BLaER1 (cell line): ENCODE measurements around the gene ASCC2.
"Not testable (repeated sequence)": the region's sequence is repeated elsewhere in the genome, so short reads cannot be mapped to it uniquely, and the experiment has no call there.

Source experiments
- H3K27ac ChIP-seq: shearing (Covaris generic); formaldehyde crosslinking; 2 replicates; pipeline ENCODE4 v1.8.1; 2022
- H3K27me3 ChIP-seq: shearing (Covaris generic); formaldehyde crosslinking; 2 replicates; pipeline ENCODE4 v1.8.1; 2022
- H3K36me3 ChIP-seq: shearing (Covaris generic); formaldehyde crosslinking; 2 replicates; pipeline ENCODE4 v1.8.1; 2022
- H3K4me1 ChIP-seq: shearing (Covaris generic); formaldehyde crosslinking; 2 replicates; pipeline ENCODE4 v1.8.1; 2022
- H3K4me2 ChIP-seq: shearing (Covaris generic); formaldehyde crosslinking; 2 replicates; pipeline ENCODE4 v1.8.1; 2022
- H3K4me3 ChIP-seq: shearing (Covaris generic); formaldehyde crosslinking; 2 replicates; pipeline ENCODE4 v1.8.1; 2022
- H3K9ac ChIP-seq: shearing (Covaris generic); formaldehyde crosslinking; 2 replicates; pipeline ENCODE4 v1.8.1; 2022
- H3K9me3 ChIP-seq: shearing (Covaris generic); formaldehyde crosslinking; 2 replicates; pipeline ENCODE4 v1.8.1; 2022
- H4K20me1 ChIP-seq: shearing (Covaris generic); formaldehyde crosslinking; 2 replicates; pipeline ENCODE4 v1.8.1; 2022
- Cebpa-rat ChIP-seq: shearing (Covaris generic); IDR thresholded peaks from 2 replicates; pipeline ENCODE4 v1.8.1; 2022

Gene ASCC2

GRCh38 chr22:29872989-29873388, 34.9 kb upstream of the ASCC2 start:
- no peaks in the 10 kb centered on the region for H3K27me3 ChIP-seq
- no peaks in the 10 kb centered on the region for H3K9me3 ChIP-seq
- H3K27ac ChIP-seq, result no peak overlapping the region
- no peak overlapping the region for H3K4me3 ChIP-seq
- H3K9ac ChIP-seq, result no peak overlapping the region
- TF ChIP-seq Cebpa-rat, result no peak
- H4K20me1 ChIP-seq, result no peaks in the 10 kb centered on the region
- peaks cover 43% of the 10 kb centered on the region for H3K4me1 ChIP-seq
- peak overlapping the region; percentile 59; the same call in 1 of the 2 replicates for H3K4me2 ChIP-seq
- no peaks in the 10 kb centered on the region for H3K36me3 ChIP-seq

GRCh38 chr22:29872144-29872893, 34.2 kb upstream of the ASCC2 start:
- no peaks in the 10 kb centered on the region for H3K9me3 ChIP-seq
- no peaks in the 10 kb centered on the region for H4K20me1 ChIP-seq
- no peaks in the 10 kb centered on the region for H3K36me3 ChIP-seq
- no peak overlapping the region for H3K9ac ChIP-seq
- no peak overlapping the region for H3K4me3 ChIP-seq
- H3K27ac ChIP-seq, result peak overlapping the region; percentile 42; the same call in 1 of the 2 replicates
- peak overlapping the region; percentile 59 for H3K4me2 ChIP-seq
- no peak for TF ChIP-seq Cebpa-rat
- no peaks in the 10 kb centered on the region for H3K27me3 ChIP-seq
- peaks cover 36% of the 10 kb centered on the region for H3K4me1 ChIP-seq

DNA sequence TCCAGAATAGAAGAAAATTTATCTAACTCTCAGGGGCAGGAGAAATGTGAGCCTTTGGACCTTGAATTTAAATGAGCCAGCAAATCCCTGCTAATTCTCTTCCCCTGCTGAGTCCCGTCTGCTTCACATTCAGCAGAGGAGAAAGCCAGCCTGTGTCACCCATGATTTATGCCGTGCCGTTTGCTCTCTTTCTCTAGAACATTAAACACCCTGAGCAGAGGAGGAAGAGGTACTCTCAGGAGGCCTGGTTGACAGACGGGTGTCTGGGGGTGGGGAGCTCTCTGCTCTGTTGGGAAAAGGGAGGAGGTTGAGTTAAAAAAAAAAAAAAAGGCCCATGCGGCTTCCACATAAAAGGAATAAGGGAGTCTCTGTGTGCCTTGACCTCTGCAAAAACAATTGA, 33.6 kb upstream of the ASCC2 start:
- TF ChIP-seq Cebpa-rat, result no peak
- Histone ChIP-seq H3K4me2 (peak overlapping the region; percentile 59), H3K9ac (peak overlapping the region; percentile 8; the same call in 1 of the 2 replicates)

GRCh38 chr22:29870574-29870973, 32.5 kb upstream of the ASCC2 start:
- no peaks in the 10 kb centered on the region for H3K9me3 ChIP-seq
- no peaks in the 10 kb centered on the region for H3K27me3 ChIP-seq
- no peak overlapping the region for H3K27ac ChIP-seq
- peaks cover 35% of the 10 kb centered on the region for H3K4me1 ChIP-seq
- H4K20me1 ChIP-seq, result no peaks in the 10 kb centered on the region
- no peak overlapping the region for H3K4me3 ChIP-seq
- no peaks in the 10 kb centered on the region for H3K36me3 ChIP-seq
- H3K4me2 ChIP-seq, result no peak overlapping the region
- no peak overlapping the region for H3K9ac ChIP-seq
- no peak for TF ChIP-seq Cebpa-rat

More for the DNA sequence above, 33.6 kb upstream of the ASCC2 start:
- no peaks in the 10 kb centered on the region for H3K27me3 ChIP-seq
- peak overlapping the region; percentile 42; the same call in 1 of the 2 replicates for H3K27ac ChIP-seq
- H3K36me3 ChIP-seq, result no peaks in the 10 kb centered on the region
- H3K4me1 ChIP-seq, result peaks cover 35% of the 10 kb centered on the region
- no peak overlapping the region for H3K4me3 ChIP-seq
- no peaks in the 10 kb centered on the region for H3K9me3 ChIP-seq
- no peaks in the 10 kb centered on the region for H4K20me1 ChIP-seq

- Histone ChIP-seq H3K27me3 (no peaks in the 10 kb centered on the region), H3K4me3 (no peak overlapping the region), H3K4me2 (no peak overlapping the region), H3K4me1 (peaks cover 22% of the 10 kb centered on the region), H3K27ac (no peak overlapping the region), H3K36me3 (no peaks in the 10 kb centered on the region), H4K20me1 (no peaks in the 10 kb centered on the region), H3K9ac (no peak overlapping the region), H3K9me3 (no peaks in the 10 kb centered on the region)
- TF ChIP-seq Cebpa-rat, result no peak
These were observed 29.8 kb upstream of the ASCC2 start for GRCh38 chr22:29867851-29868250.

GRCh38 chr22:29867260-29867659, 29.2 kb upstream of the ASCC2 start:
- Histone ChIP-seq H3K4me3 (no peak overlapping the region), H3K36me3 (no peaks in the 10 kb centered on the region), H3K9me3 (no peaks in the 10 kb centered on the region), H4K20me1 (no peaks in the 10 kb centered on the region), H3K4me1 (peaks cover 16% of the 10 kb centered on the region), H3K4me2 (no peak overlapping the region), H3K27me3 (no peaks in the 10 kb centered on the region), H3K27ac (no peak overlapping the region), H3K9ac (no peak overlapping the region)
- TF ChIP-seq Cebpa-rat, result no peak

DNA sequence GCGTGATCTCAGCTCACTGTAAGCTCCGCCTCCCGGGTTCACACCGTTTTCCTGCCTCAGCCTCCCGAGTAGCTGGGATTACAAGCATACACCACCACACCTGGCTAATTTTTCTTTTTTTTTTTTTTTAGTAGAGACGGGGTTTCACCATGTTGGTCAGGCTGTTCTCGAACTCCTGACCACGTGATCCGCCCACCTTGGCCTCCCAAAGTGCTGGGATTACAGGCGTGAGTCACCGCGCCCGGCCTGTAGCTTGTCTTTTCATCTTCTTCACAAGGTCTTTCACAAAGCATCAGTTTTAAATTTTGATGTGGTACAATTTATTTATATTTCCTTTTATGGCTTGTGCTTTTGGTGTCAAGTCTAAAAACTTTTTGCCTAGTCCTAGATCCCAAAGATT, 27.5 kb upstream of the ASCC2 start:
- not testable (repeated sequence) for H3K27ac ChIP-seq, H3K27me3 ChIP-seq, H3K4me3 ChIP-seq, H3K36me3 ChIP-seq, H3K9me3 ChIP-seq, H3K9ac ChIP-seq, H4K20me1 ChIP-seq, H3K4me1 ChIP-seq, H3K4me2 ChIP-seq

DNA sequence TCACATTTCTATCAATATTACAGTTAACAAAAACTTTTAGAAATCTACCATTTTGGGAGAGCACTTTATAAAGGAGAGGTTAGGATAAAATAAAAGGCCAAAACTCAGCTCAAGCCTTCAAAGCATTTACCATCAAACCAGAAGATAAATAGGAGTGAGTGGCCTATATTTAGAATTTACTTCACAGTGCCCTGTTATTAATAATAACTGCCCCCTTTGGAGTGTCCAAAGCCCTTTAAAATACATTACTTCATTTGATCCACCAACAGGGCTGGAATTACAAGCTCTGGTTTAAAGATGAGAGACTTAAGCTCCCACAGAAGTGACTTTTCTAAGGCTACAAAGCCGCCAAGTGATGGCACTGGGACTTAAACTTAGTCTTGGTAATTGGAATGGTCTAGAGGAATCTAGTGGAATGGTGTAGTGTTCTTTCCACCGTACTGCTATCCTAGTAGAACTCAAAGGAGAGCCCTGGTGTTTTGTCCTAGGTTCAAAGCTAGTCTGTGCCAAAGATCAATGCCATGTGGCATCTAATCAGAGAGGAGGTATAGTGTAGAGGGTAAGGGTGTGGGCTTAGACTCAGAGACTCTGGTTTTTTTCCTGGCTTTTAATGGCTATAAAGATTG, 23.7 kb upstream of the ASCC2 start:
- no peaks in the 10 kb centered on the region for H3K9me3 ChIP-seq
- no peaks in the 10 kb centered on the region for H3K27me3 ChIP-seq
- no peak overlapping the region for H3K27ac ChIP-seq
- no peak overlapping the region for H3K4me3 ChIP-seq
- no peaks in the 10 kb centered on the region for H3K4me1 ChIP-seq
- no peak for TF ChIP-seq Cebpa-rat
- no peak overlapping the region for H3K9ac ChIP-seq
- H3K36me3 ChIP-seq, result no peaks in the 10 kb centered on the region
- H3K4me2 ChIP-seq, result no peak overlapping the region
- H4K20me1 ChIP-seq, result no peaks in the 10 kb centered on the region

DNA sequence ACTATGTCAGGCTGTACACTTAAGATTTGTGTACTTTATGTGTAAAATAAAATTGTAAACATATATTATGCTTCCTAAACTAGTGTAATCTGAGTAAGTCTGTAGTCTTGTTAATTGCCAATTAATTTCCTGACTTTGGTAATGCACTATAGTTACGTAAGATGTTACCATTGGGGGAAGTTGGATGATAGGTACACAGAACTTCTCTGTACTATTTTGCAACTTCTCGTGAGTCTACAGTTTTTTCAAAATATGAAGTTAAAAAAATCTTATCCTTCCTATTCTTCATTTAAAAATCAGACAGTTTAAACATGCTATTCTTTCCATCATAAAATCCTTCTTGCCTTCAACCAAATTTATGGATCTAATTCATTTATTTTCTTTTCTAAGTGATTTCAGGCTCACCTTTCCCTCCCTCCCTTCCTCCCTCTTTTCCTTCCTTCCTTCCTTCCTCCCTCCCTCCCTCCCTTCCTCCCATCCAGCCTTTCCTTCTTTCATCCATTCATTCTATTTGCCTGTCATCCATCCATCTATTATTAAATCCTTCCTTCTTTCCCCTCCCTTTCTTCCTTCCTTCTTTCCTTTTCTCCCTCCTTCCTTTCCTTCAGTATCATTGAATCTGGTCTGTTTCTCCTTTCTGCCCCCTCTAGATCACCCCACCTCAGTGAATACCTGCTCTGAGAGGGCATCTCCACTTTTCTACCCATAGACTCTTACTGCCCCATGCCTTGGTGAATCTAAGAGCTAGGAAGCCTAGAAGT, 22.1 kb upstream of the ASCC2 start:
- Histone ChIP-seq H3K27ac (no peak overlapping the region), H3K9ac (no peak overlapping the region), H4K20me1 (no peaks in the 10 kb centered on the region), H3K27me3 (no peaks in the 10 kb centered on the region), H3K4me1 (no peaks in the 10 kb centered on the region), H3K36me3 (no peaks in the 10 kb centered on the region), H3K4me3 (no peak overlapping the region), H3K9me3 (no peaks in the 10 kb centered on the region), H3K4me2 (no peak overlapping the region)
- TF ChIP-seq Cebpa-rat, result no peak

- not testable (repeated sequence) for H3K9me3 ChIP-seq, H4K20me1 ChIP-seq, H3K4me2 ChIP-seq, H3K27ac ChIP-seq, H3K4me3 ChIP-seq, H3K9ac ChIP-seq, H3K4me1 ChIP-seq, H3K36me3 ChIP-seq, H3K27me3 ChIP-seq
These were observed 21.0 kb upstream of the ASCC2 start for GRCh38 chr22:29859030-29859429.
